SK-N-SH (cell line): ENCODE results near the gene SRRM4.

Experiments used
- CTCF ChIP-seq: fragments of 200-600 bp; sonication (generic); IDR thresholded peaks from 2 replicates; pipeline ENCODE4 v1.6.1; 2017; ENCODE audit warnings: antibody characterized with exemption, mild to moderate bottlenecking, moderate library complexity
- MAX ChIP-seq: IDR thresholded peaks from 2 replicates; pipeline ENCODE4 v1.4.0; 2012; ENCODE audit warnings: low read depth
- MEF2A ChIP-seq: IDR thresholded peaks from 2 replicates; pipeline ENCODE4 v1.4.0; 2012; ENCODE audit warnings: low read depth, borderline replicate concordance
- RCOR1 ChIP-seq: fragments of 150-350 bp; IDR thresholded peaks from 2 replicates; pipeline ENCODE4 v1.6.1; 2017; ENCODE audit warnings: antibody characterized with exemption, low read length
- TAF1 ChIP-seq: IDR thresholded peaks from 2 replicates; pipeline ENCODE4 v1.6.1; 2012; ENCODE audit warnings: low read depth, mild to moderate bottlenecking, low read length, moderate library complexity, borderline replicate concordance
- TEAD4 ChIP-seq: IDR thresholded peaks from 2 replicates; pipeline ENCODE4 v1.4.0; 2012; ENCODE audit warnings: mild to moderate bottlenecking, borderline replicate concordance; ENCODE audit not compliant: insufficient read depth
- TF ChIP-seq, protein P1 (sequence below): IDR thresholded peaks from 2 replicates; pipeline ENCODE4 v1.6.1; 2012; ENCODE audit warnings: mild to moderate bottlenecking, low read depth, low read length, moderate library complexity

DNA sequence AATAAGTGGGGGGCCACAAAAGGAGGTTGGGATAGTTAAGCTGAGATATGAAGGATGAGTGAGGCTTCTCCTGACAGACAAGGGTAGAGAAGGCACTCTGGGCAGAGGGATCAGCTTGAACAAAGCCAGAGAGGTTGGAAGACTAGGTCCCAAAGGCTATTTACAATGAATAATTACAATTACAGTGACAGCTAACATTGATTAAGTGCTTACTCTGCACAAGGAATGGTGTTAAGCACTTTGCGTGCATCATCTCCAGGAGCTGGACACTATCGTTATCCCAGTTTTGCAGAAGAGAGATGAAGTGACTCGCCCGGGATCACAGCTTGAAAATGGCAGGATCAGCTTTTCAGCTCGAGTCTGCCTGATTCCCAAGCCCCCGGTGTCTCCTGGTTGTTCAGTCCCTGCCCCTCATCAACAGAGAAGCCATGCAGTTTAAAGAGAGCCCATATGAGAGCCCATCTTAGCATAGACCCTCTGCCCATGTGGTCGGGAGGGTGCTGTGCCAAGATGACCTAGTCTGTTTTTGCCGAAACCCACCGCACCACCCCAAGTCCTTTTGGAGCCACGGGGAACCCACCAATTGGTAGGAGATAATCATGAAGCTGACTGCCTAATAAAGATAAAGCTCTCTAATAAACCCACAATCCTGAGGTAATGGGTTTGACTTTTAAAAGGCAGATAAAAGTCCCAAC, 107.5 kb downstream of the SRRM4 start:
- TF ChIP-seq MAX (no peak), CTCF (no peak), TEAD4 (no peak), TAF1 (no peak), RCOR1 (no peak), MEF2A (no peak)
- TF ChIP-seq, protein P1, sequence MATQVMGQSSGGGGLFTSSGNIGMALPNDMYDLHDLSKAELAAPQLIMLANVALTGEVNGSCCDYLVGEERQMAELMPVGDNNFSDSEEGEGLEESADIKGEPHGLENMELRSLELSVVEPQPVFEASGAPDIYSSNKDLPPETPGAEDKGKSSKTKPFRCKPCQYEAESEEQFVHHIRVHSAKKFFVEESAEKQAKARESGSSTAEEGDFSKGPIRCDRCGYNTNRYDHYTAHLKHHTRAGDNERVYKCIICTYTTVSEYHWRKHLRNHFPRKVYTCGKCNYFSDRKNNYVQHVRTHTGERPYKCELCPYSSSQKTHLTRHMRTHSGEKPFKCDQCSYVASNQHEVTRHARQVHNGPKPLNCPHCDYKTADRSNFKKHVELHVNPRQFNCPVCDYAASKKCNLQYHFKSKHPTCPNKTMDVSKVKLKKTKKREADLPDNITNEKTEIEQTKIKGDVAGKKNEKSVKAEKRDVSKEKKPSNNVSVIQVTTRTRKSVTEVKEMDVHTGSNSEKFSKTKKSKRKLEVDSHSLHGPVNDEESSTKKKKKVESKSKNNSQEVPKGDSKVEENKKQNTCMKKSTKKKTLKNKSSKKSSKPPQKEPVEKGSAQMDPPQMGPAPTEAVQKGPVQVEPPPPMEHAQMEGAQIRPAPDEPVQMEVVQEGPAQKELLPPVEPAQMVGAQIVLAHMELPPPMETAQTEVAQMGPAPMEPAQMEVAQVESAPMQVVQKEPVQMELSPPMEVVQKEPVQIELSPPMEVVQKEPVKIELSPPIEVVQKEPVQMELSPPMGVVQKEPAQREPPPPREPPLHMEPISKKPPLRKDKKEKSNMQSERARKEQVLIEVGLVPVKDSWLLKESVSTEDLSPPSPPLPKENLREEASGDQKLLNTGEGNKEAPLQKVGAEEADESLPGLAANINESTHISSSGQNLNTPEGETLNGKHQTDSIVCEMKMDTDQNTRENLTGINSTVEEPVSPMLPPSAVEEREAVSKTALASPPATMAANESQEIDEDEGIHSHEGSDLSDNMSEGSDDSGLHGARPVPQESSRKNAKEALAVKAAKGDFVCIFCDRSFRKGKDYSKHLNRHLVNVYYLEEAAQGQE = no peak
